Kidney epithelial cell (primary cell): ENCODE data around the gene KDM2B. TPM values are rescaled to one million over a fixed set of nuclear protein-coding genes. Genes with fewer than 3 reads are reported as not detected.

Source experiments
- DNase-seq: peaks from one replicate; pipeline ENCODE4 v3.0.0-alpha.2; 2010; ENCODE audit warnings: low read depth
- H3K27me3 ChIP-seq: 2 replicates; pipeline ENCODE4 v1.6.0; 2011; ENCODE audit warnings: low read length; ENCODE audit not compliant: control insufficient read depth, insufficient read depth
- H3K36me3 ChIP-seq: 2 replicates; pipeline ENCODE4 v1.5.1; 2011; ENCODE audit warnings: low read length; ENCODE audit not compliant: control insufficient read depth, insufficient read depth
- H3K4me3 ChIP-seq: 2 replicates; pipeline ENCODE4 v1.5.1; 2011; ENCODE audit warnings: low read depth, mild to moderate bottlenecking, control low read depth, low read length
- total RNA-seq: library from RNA; depleted of rRNA; stranded (reverse); fragments of >200 nt; gene quantifications from 2 replicates; pipeline ENCODE4 v1.2.3, GENCODE V29; 2015
- TF ChIP-seq, protein P1 (sequence below): IDR thresholded peaks from 2 replicates; pipeline ENCODE4 v1.5.1; 2011; ENCODE audit warnings: mild to moderate bottlenecking, moderate library complexity, low read length, control low read depth, inconsistent platforms; ENCODE audit not compliant: insufficient read depth, poor library complexity, severe bottlenecking

The KDM2B gene
- 31.4 and 34.7 TPM in 2 replicates for total RNA-seq

DNA sequence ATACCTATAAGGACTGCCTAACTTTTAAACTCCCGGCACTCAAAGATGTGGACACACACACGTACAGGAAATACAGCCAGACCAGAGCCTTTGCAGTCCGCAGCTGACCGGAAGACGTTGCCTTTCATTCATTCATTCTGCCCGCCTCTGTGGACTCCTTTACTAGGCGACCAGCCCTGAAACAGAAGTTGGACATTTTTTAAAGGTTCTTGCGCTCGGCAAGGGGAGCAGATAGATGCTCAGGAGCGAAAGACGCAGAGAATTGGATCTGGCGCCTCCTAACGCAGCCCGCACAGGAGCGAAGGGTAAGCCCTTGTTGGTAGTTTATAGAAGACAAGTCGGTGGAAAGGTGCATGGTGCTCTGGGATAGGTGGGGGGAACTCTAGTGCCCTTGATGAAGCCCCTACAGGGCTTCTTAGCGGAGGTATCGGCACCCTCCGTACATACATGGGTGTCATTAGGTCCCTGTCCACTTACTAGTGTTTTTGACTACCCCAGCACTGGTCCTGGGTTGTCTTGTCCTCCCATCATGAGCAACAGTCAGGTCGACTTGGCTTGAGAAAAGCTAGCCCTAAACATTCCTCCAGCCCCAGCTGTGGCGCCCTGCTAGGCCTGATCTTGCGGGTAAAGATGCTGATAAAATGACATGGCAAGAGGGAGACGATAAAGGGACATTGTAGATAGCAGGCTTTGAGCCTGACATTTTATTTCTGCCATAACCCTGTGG is at the start of gene KDM2B:
TSS of gene KDM2B (minus strand) at position 65 of the 727 bp plus-strand sequence. CDS start 112 bp downstream, outside the sequence.
- Histone ChIP-seq H3K4me3 (peak within 1 kb of the TSS; percentile 48), H3K36me3 (no peaks in the 10 kb centered on the region), H3K27me3 (no peaks in the 10 kb centered on the region)
- DNase-seq = no peak
- TF ChIP-seq, protein P1, sequence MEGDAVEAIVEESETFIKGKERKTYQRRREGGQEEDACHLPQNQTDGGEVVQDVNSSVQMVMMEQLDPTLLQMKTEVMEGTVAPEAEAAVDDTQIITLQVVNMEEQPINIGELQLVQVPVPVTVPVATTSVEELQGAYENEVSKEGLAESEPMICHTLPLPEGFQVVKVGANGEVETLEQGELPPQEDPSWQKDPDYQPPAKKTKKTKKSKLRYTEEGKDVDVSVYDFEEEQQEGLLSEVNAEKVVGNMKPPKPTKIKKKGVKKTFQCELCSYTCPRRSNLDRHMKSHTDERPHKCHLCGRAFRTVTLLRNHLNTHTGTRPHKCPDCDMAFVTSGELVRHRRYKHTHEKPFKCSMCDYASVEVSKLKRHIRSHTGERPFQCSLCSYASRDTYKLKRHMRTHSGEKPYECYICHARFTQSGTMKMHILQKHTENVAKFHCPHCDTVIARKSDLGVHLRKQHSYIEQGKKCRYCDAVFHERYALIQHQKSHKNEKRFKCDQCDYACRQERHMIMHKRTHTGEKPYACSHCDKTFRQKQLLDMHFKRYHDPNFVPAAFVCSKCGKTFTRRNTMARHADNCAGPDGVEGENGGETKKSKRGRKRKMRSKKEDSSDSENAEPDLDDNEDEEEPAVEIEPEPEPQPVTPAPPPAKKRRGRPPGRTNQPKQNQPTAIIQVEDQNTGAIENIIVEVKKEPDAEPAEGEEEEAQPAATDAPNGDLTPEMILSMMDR = no peak

DNA sequence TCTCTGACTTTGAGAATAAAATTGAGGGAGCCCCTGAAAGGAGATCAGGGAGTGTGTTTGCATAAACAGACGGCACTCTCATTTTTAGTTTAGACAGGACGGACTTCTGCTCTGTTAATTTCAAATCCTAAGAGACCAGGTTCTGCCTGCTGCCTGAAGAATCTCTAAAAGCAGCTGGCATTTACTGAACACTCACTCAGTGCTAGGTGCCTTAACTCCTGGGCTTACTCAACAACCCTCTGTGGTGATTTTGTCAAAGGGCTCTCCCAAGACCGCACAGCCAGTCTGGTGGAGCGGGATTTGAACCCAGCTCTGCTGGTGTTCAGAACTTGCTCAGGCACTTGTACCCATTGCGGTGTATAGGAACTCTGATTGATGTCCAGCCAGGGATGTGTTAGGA is 47.7 kb upstream of the KDM2B start:
- Histone ChIP-seq H3K36me3 (no peaks in the 10 kb centered on the region), H3K4me3 (no peak overlapping the region), H3K27me3 (no peaks in the 10 kb centered on the region)
- TF ChIP-seq, protein P1 = no peak
- DNase-seq = no peak

DNA sequence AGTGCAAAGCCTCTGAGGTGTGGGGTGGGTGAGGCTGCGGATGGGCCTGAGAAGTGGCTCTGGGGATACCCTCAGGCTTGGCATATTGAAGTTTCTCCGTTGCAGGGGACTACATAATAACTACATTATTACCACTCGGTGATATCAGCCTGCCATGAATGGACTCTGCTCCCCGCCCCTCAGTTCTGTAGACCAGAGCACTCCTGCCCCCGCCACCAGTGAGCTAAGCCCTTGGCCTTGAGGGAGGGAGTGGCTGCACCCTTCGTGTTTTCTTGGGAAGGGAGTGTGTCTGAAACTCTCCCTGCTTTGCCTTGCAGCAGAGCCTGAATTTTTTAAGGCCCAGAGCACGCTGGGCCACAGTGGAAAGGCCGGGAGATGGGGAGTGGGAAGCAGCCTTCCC is 47.2 kb upstream of the KDM2B start:
- TF ChIP-seq, protein P1 = no peak
- no peaks in the 10 kb centered on the region for H3K27me3 ChIP-seq
- H3K4me3 ChIP-seq = no peak overlapping the region
- H3K36me3 ChIP-seq = no peaks in the 10 kb centered on the region
- no peak for DNase-seq

DNA sequence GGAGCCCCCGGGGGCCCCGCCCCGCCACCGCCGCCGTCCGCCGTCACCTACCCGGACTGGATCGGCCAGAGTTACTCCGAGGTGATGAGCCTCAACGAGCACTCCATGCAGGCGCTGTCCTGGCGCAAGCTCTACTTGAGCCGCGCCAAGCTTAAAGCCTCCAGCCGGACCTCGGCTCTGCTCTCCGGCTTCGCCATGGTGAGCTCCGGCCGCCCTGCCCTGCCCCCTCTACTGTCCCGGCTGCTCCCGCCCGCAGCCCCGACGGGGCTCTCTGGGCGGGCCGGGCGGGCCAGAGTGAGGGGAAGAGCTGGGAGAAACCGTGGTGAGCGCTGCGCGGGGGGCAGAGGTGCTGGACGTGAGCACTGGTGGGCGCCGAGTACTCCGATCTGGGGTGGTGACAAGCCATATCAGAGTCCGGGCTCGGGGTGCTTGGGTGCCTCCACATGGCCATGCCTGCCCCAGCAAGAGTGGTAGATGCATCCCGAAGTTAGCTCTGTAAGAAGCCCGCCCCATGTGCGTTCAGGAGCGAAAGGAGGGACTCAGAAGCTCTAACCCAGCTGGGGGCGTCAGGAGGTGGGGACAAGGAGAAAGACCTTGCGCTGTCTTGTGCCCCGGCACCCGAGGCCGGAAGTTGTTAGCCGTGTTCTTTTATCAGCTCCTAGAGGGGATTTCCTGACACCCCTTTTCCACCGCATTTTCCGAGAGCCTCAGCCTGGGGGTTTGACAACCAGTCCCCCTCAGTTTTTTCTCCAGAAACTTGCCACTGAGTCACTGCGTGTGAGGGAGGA is 46.2 kb upstream of the KDM2B start:
- Histone ChIP-seq H3K4me3 (peak overlapping the region; percentile 63), H3K27me3 (no peaks in the 10 kb centered on the region), H3K36me3 (no peaks in the 10 kb centered on the region)
- TF ChIP-seq, protein P1 = peak; percentile 34
- DNase-seq = peak; percentile 23

DNA sequence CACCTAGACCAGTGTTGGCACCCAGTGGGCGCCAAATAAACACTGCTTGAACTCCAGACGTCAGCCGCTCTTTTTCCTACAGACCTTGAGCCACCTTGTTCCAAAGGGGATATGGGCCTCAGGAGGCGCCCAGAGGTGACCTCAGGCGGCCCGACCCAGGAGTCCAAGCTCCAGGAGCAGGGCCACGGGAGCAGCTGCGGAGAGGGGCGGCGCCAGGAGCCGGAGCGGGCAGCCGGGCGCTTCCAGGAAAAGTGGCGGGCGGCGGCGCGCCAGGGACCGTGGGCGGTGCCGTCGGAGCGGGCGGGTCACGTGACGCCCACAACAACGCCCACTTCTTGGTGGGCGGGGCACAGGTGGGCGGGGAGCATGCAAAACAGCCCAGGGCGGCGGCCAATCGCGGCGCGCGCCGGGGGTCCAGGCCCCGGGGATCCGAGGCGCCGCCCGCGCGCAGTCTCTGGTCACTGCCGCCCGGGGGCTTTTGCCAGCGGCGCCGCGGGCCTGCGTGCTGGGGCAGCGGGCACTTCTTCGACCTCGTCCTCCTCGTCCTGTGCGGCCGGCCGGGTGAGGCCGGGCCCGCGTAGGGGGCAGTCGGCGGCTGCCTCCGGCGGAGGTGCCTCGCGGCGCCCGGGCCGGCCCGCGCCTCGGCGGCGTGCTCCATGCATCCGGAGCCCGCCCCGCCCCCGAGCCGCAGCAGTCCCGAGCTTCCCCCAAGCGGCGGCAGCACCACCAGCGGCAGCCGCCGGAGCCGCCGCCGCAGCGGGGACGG is 45.4 kb upstream of the KDM2B start, which contains the start of gene ORAI1:
TSS of gene ORAI1 (plus strand) at position 444 of the 766 bp plus-strand sequence.
- TF ChIP-seq, protein P1 = no peak
- H3K27me3 ChIP-seq = no peaks in the 10 kb centered on the region
- peak; percentile 59 for DNase-seq
- peak within 1 kb of the TSS; percentile 63 for H3K4me3 ChIP-seq
- no peaks in the 10 kb centered on the region for H3K36me3 ChIP-seq
